ENCODE measurements around the gene ANKZF1.
"Not testable (repeated sequence)": the region's sequence is repeated elsewhere in the genome, so short reads cannot be mapped to it uniquely, and the experiment has no call there.

The ANKZF1 gene

DNA sequence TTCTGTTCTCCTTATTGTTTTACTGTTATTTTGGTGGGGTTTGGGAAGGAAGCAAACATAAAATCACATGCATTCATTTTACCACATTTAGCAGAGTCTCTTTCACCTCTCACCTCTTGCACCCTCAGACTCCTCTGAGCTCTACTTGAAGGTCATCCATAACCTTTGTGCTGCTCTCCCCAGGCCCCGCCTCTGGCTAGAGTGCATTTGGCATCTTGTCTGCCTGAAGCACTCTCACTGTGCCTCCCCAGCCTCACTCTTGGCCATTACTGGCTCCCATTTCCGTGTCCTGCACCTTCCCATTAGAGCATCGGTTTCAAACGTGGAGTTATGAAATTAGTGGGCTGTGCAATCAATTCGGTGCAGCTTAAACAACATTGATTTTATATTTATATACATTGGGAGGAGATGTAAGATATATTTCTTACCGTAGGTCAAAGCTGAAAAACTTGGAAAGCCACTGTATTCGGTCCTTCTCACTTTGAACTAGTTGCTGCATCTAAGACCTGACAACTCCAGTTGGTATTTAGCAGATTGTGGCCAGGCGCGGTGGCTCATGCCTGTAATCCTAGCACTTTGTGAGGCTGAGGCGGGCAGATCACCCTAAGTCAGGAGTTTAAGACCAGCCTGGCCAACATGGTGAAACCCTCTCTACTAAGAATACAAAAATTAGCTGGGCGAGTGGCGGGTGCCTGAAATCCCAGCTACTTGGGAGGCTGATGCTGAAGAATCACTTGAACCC, 30.0 kb upstream of the ANKZF1 start:
- no peak for ATAC-seq
- TF ChIP-seq ZNF8 (CRISPR knock-in tag; IDR thresholded peaks at IDR 0.05) (no peak), ISL1 (CRISPR knock-in tag; IDR thresholded peaks at IDR 0.05) (no peak), PATZ1 (CRISPR knock-in tag; IDR thresholded peaks at IDR 0.05; ENCODE audit: borderline replicate concordance) (no peak), ZC3H10 (CRISPR knock-in tag; IDR thresholded peaks at IDR 0.05) (no peak), ZNF565 (CRISPR knock-in tag; conservative IDR thresholded peaks at IDR 0.05; ENCODE audit: low read depth) (no peak), OSR1 (CRISPR knock-in tag; IDR thresholded peaks at IDR 0.05) (no peak), ZFP3 (CRISPR knock-in tag; IDR thresholded peaks at IDR 0.05) (no peak), SNAI2 (CRISPR knock-in tag; IDR thresholded peaks at IDR 0.05) (no peak), POU6F1 (CRISPR knock-in tag; IDR thresholded peaks at IDR 0.05; ENCODE audit: borderline replicate concordance, low read depth) (no peak), ZNF70 (CRISPR knock-in tag; IDR thresholded peaks at IDR 0.05) (no peak), RARB (CRISPR knock-in tag; IDR thresholded peaks at IDR 0.05) (no peak), ESRRG (CRISPR knock-in tag; IDR thresholded peaks at IDR 0.05) (no peak), CSDC2 (CRISPR knock-in tag; IDR thresholded peaks at IDR 0.05) (no peak), TSHZ2 (CRISPR knock-in tag; IDR thresholded peaks at IDR 0.05) (no peak), ZFP30 (CRISPR knock-in tag; IDR thresholded peaks at IDR 0.05) (no peak), PPARA (CRISPR knock-in tag; IDR thresholded peaks at IDR 0.05; ENCODE audit: borderline replicate concordance) (no peak), ARNTL (CRISPR knock-in tag; IDR thresholded peaks at IDR 0.05; ENCODE audit: borderline replicate concordance, low read depth) (no peak)
- TF ChIP-seq, protein P1, sequence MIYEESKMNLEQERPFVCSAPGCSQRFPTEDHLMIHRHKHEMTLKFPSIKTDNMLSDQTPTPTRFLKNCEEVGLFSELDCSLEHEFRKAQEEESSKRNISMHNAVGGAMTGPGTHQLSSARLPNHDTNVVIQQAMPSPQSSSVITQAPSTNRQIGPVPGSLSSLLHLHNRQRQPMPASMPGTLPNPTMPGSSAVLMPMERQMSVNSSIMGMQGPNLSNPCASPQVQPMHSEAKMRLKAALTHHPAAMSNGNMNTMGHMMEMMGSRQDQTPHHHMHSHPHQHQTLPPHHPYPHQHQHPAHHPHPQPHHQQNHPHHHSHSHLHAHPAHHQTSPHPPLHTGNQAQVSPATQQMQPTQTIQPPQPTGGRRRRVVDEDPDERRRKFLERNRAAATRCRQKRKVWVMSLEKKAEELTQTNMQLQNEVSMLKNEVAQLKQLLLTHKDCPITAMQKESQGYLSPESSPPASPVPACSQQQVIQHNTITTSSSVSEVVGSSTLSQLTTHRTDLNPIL (CRISPR knock-in tag; IDR thresholded peaks at IDR 0.05; ENCODE audit: low read depth), result no peak
- TF ChIP-seq, protein P2, sequence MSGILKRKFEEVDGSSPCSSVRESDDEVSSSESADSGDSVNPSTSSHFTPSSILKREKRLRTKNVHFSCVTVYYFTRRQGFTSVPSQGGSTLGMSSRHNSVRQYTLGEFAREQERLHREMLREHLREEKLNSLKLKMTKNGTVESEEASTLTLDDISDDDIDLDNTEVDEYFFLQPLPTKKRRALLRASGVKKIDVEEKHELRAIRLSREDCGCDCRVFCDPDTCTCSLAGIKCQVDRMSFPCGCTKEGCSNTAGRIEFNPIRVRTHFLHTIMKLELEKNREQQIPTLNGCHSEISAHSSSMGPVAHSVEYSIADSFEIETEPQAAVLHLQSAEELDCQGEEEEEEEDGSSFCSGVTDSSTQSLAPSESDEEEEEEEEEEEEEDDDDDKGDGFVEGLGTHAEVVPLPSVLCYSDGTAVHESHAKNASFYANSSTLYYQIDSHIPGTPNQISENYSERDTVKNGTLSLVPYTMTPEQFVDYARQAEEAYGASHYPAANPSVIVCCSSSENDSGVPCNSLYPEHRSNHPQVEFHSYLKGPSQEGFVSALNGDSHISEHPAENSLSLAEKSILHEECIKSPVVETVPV (CRISPR knock-in tag; IDR thresholded peaks at IDR 0.05), result no peak

GRCh38 chr2:219200502-219201326, 28.9 kb upstream of the ANKZF1 start:
- ATAC-seq, result not testable (repeated sequence)

DNA sequence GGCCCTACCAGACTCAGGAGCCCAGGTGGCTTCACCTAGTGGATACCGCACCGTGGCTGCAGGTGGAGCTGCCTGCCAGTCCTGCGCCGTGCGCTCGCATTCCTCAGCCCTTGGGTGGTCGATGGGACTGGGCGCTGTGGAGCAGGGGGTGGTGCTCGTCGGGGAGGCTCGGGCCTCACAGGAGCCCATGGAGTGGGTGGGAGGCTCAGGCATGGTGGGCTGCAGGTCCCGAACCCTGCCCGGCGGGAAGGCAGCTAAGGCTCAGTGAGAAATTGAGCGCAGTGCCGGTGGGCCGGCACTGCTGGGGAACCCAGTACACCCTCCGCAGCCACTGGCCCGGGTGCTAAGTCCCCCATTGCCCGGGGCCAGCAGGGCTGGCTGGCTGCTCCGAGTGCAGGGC, 28.3 kb upstream of the ANKZF1 start:
- ATAC-seq, result not testable (repeated sequence)

Data from SK-N-SH treated with all-trans-retinoic acid at 6 μM for 48 hours (cell line).